ENCODE results near the gene KMO.

The KMO gene

DNA sequence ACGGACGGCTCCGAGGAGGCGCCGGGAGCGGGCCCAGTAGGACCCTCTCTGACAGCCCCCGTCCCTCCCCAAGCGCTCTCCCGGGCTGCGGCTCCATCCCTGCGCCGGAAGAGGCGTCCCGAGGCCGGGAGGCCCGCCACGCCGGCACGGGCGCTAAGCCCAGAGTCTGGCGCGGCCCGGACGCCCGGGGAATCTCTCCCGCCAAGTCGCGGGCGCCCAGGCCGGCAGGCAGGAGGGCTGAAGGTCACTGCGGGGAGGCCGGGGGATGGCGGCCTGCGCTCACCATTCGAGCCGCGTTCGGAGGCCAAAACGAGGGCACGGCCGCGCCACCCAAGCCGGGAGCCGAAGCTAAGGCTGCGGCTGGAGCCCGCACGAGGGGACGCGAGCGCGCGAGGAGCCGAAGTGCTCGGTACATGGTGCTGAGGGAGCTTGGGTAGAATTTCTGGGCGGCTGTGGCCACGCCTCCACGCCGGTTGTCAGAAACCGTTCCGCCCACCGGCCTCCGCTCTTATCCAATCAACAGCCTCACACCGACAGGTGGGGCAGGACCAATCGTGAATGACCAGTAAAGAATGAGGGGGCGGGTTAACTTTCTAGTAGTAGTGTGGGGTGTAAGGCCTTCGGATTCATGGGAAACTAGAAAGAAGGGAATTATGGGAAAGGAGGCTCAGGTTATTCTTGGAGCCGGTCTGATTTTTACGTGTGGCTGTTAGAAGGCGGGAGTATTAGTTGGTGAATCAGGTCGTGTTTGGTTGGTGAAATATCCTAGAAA lies 12.7 kb upstream of the KMO start, which contains the start of gene FH:
Gene FH, minus strand, starts transcription at position 448 of the 772 bp plus-strand sequence. Its CDS starts 33 bp downstream, at position 415.
- no peaks in the 10 kb centered on the region for H3K4me1 ChIP-seq (ENCODE audit: control insufficient read depth, low read depth, low read length)
- peaks cover 6% of the 10 kb centered on the region for H3K36me3 ChIP-seq (ENCODE audit: control insufficient read depth, low read depth, low read length)
- no peak within 1 kb of the TSS for H3K27ac ChIP-seq (ENCODE audit: low read length)
- peak within 1 kb of the TSS; percentile 68 for H3K9ac ChIP-seq (ENCODE audit: low read length)
- H3K27me3 ChIP-seq (ENCODE audit: control insufficient read depth, insufficient read depth, low read length) = no peaks in the 10 kb centered on the region
- H3K9me3 ChIP-seq (ENCODE audit: control insufficient read depth, low read depth, low read length) = no peaks in the 10 kb centered on the region
- H3K4me3 ChIP-seq (ENCODE audit: low read length) = peak within 1 kb of the TSS; percentile 92

DNA sequence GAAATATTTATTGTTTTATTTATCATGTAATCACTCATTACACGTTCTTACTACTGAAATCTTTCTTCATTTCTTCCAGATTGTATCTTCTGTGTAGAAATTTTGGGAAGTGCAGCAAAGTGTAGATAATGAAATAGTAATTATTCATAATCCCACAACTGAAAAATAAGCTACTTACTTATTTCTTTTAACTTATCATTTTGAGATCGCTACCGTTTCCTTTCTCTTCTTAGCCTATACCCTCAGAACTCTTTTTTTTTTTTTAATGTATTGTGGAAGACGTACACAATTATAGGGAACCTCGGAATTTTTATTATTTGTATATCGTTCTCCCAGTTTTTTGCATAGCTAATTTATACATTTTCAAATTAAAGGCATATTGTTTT lies 12.1 kb upstream of the KMO start:
- peaks cover 2% of the 10 kb centered on the region for H3K36me3 ChIP-seq (ENCODE audit: control insufficient read depth, low read depth, low read length)
- H3K27me3 ChIP-seq (ENCODE audit: control insufficient read depth, insufficient read depth, low read length) = no peaks in the 10 kb centered on the region
- peak overlapping the region; percentile 37 for H3K9ac ChIP-seq (ENCODE audit: low read length)
- H3K9me3 ChIP-seq (ENCODE audit: control insufficient read depth, low read depth, low read length) = no peaks in the 10 kb centered on the region
- no peaks in the 10 kb centered on the region for H3K4me1 ChIP-seq (ENCODE audit: control insufficient read depth, low read depth, low read length)
- peak overlapping the region; percentile 92 for H3K4me3 ChIP-seq (ENCODE audit: low read length)
- H3K27ac ChIP-seq (ENCODE audit: low read length) = no peak overlapping the region

DNA sequence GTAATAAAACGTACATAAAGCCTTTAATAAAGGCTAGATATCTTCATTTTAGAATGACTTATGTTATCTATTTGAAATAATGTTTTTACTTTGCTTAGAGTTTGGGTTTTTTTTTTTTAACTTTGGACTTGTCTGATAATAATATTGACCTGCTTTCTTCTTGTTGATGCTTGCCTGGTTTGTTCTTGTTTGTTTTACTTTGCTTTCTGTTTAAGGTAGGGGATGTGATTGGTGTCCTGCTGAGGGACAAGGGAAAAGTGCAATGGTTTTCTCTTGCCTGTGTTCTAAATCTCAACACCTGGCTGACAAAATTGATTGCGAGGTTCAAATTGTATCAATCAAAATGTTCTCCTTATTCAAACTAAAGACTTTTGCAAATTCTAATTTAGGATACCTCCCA lies 10.5 kb upstream of the KMO start:
- Histone ChIP-seq H3K27me3 (ENCODE audit: control insufficient read depth, insufficient read depth, low read length) (no peaks in the 10 kb centered on the region), H3K4me1 (ENCODE audit: control insufficient read depth, low read depth, low read length) (no peaks in the 10 kb centered on the region), H3K27ac (ENCODE audit: low read length) (no peak overlapping the region), H3K4me3 (ENCODE audit: low read length) (no peak overlapping the region), H3K36me3 (ENCODE audit: control insufficient read depth, low read depth, low read length) (no peaks in the 10 kb centered on the region), H3K9me3 (ENCODE audit: control insufficient read depth, low read depth, low read length) (no peaks in the 10 kb centered on the region), H3K9ac (ENCODE audit: low read length) (no peak overlapping the region)

- H3K27me3 ChIP-seq (ENCODE audit: control insufficient read depth, insufficient read depth, low read length) = no peaks in the 10 kb centered on the region
- H3K4me1 ChIP-seq (ENCODE audit: control insufficient read depth, low read depth, low read length) = no peaks in the 10 kb centered on the region
- H3K36me3 ChIP-seq (ENCODE audit: control insufficient read depth, low read depth, low read length) = no peaks in the 10 kb centered on the region
- H3K9ac ChIP-seq (ENCODE audit: low read length) = no peak overlapping the region
- no peaks in the 10 kb centered on the region for H3K9me3 ChIP-seq (ENCODE audit: control insufficient read depth, low read depth, low read length)
- no peak overlapping the region for H3K27ac ChIP-seq (ENCODE audit: low read length)
- no peak overlapping the region for H3K4me3 ChIP-seq (ENCODE audit: low read length)
Observed at GRCh38 chr1:241525026-241525425, 7.2 kb upstream of the KMO start.

DNA sequence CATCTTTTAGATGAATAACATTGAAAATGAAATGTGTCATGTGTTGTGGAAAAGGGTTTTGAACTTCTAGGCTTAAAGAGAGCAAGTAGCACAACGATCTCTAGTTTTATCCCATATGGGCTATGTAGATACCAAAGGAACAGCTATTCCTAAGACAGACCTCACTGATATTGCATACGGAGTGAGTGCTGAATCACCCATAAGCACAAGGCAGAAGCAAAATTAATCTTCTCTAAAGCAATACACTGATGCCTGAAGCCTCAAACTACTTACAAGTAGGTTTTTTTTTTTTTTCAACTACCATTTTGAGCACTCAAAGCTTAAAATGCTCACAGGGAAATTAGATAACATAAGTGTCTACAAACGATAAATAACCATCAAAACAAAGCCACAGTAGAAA lies 5.0 kb upstream of the KMO start:
- peaks cover 3% of the 10 kb centered on the region for H3K4me1 ChIP-seq (ENCODE audit: control insufficient read depth, low read depth, low read length)
- no peaks in the 10 kb centered on the region for H3K9me3 ChIP-seq (ENCODE audit: control insufficient read depth, low read depth, low read length)
- no peak overlapping the region for H3K9ac ChIP-seq (ENCODE audit: low read length)
- H3K27me3 ChIP-seq (ENCODE audit: control insufficient read depth, insufficient read depth, low read length) = no peaks in the 10 kb centered on the region
- no peak overlapping the region for H3K4me3 ChIP-seq (ENCODE audit: low read length)
- H3K27ac ChIP-seq (ENCODE audit: low read length) = no peak overlapping the region
- H3K36me3 ChIP-seq (ENCODE audit: control insufficient read depth, low read depth, low read length) = no peaks in the 10 kb centered on the region

DNA sequence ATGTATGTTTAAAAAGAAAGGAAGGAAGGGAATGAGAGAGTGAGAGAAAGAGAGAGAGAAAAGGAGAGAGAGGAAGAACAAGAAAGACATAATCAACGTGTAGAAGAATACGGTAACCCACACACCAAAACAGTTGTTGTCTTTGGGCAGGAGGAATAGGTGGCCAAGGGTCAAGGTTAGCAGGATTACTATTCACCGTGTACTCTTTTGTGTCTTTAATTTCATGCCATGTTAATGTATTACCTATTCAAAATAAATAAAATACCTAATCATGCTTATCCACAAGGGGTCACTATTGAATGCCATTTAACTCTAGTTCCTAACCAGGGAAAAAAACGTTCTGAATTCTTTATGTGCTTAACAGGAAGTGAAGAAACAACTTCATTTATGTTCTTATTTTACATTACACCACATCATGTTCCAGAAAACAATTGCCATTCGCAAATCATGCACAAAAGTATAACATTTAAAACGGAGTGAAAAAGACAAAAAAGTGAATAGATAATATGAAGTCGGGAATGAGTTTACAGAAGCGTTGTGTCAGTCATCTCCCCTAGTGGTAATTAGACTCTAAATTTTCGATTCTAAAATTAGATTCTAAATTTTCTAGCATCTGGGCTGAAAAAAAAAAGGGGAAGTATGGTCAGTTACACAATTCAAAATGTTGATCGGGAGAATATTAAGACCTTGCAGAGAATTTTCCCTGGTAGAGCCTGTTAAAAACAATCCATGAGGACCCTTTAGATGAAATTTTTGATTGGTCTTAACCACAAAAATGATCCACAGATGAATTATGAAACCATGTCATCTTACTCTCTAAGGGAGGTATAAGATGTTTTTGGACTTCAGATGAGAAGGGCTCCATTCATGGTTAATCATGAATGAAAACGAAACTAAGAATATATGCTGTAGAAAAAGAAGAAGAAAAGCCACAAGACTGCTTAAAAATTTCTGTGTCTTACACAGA lies 700 bp upstream of the KMO start:
- H3K36me3 ChIP-seq (ENCODE audit: control insufficient read depth, low read depth, low read length) = no peaks in the 10 kb centered on the region
- no peaks in the 10 kb centered on the region for H3K27me3 ChIP-seq (ENCODE audit: control insufficient read depth, insufficient read depth, low read length)
- no peak overlapping the region for H3K27ac ChIP-seq (ENCODE audit: low read length)
- no peak overlapping the region for H3K4me3 ChIP-seq (ENCODE audit: low read length)
- H3K4me1 ChIP-seq (ENCODE audit: control insufficient read depth, low read depth, low read length) = peaks cover 3% of the 10 kb centered on the region
- H3K9ac ChIP-seq (ENCODE audit: low read length) = no peak overlapping the region
- H3K9me3 ChIP-seq (ENCODE audit: control insufficient read depth, low read depth, low read length) = no peaks in the 10 kb centered on the region

- H3K36me3 ChIP-seq (ENCODE audit: control insufficient read depth, low read depth, low read length) = no peaks in the 10 kb centered on the region
- peaks cover 3% of the 10 kb centered on the region for H3K4me1 ChIP-seq (ENCODE audit: control insufficient read depth, low read depth, low read length)
- no peak overlapping the region for H3K4me3 ChIP-seq (ENCODE audit: low read length)
- H3K27ac ChIP-seq (ENCODE audit: low read length) = no peak overlapping the region
- H3K27me3 ChIP-seq (ENCODE audit: control insufficient read depth, insufficient read depth, low read length) = no peaks in the 10 kb centered on the region
- no peaks in the 10 kb centered on the region for H3K9me3 ChIP-seq (ENCODE audit: control insufficient read depth, low read depth, low read length)
- no peak overlapping the region for H3K9ac ChIP-seq (ENCODE audit: low read length)
Observed at GRCh38 chr1:241532864-241533263, 686 bp downstream of the KMO start.

- Histone ChIP-seq H3K27ac (ENCODE audit: low read length) (no peak overlapping the region), H3K4me1 (ENCODE audit: control insufficient read depth, low read depth, low read length) (peaks cover 3% of the 10 kb centered on the region), H3K36me3 (ENCODE audit: control insufficient read depth, low read depth, low read length) (no peaks in the 10 kb centered on the region), H3K9me3 (ENCODE audit: control insufficient read depth, low read depth, low read length) (no peaks in the 10 kb centered on the region), H3K4me3 (ENCODE audit: low read length) (no peak overlapping the region), H3K27me3 (ENCODE audit: control insufficient read depth, insufficient read depth, low read length) (no peaks in the 10 kb centered on the region), H3K9ac (ENCODE audit: low read length) (no peak overlapping the region)
Observed at GRCh38 chr1:241533326-241534115, 1.3 kb downstream of the KMO start.

DNA sequence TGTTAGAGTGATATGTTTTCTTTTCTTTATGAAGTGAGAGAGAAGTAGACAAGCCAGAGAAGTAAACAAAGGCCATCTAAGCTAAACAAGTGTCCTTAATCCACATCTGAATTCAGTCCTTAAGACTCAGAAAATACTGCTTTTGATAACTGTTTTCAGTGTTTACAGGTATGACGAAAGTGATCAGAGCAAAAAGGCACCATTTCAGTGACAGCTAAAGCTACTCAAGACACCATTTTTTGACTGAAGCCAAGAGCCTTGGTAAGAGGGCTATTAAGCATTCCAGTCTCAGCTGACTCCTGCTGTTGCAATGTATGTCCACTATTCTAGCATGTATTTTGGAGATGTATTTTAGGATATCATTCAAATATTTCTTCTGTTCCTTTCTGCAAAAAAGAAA lies 4.1 kb downstream of the KMO start:
- no peaks in the 10 kb centered on the region for H3K36me3 ChIP-seq (ENCODE audit: control insufficient read depth, low read depth, low read length)
- no peak overlapping the region for H3K27ac ChIP-seq (ENCODE audit: low read length)
- H3K27me3 ChIP-seq (ENCODE audit: control insufficient read depth, insufficient read depth, low read length) = no peaks in the 10 kb centered on the region
- H3K4me1 ChIP-seq (ENCODE audit: control insufficient read depth, low read depth, low read length) = peaks cover 3% of the 10 kb centered on the region
- H3K9me3 ChIP-seq (ENCODE audit: control insufficient read depth, low read depth, low read length) = no peaks in the 10 kb centered on the region
- no peak overlapping the region for H3K4me3 ChIP-seq (ENCODE audit: low read length)
- no peak overlapping the region for H3K9ac ChIP-seq (ENCODE audit: low read length)

- Histone ChIP-seq H3K27ac (ENCODE audit: low read length) (no peak overlapping the region), H3K9me3 (ENCODE audit: control insufficient read depth, low read depth, low read length) (no peaks in the 10 kb centered on the region), H3K36me3 (ENCODE audit: control insufficient read depth, low read depth, low read length) (no peaks in the 10 kb centered on the region), H3K27me3 (ENCODE audit: control insufficient read depth, insufficient read depth, low read length) (no peaks in the 10 kb centered on the region), H3K4me1 (ENCODE audit: control insufficient read depth, low read depth, low read length) (no peaks in the 10 kb centered on the region), H3K9ac (ENCODE audit: low read length) (no peak overlapping the region), H3K4me3 (ENCODE audit: low read length) (no peak overlapping the region)
Observed at GRCh38 chr1:241536969-241537368, 4.8 kb downstream of the KMO start.

DNA sequence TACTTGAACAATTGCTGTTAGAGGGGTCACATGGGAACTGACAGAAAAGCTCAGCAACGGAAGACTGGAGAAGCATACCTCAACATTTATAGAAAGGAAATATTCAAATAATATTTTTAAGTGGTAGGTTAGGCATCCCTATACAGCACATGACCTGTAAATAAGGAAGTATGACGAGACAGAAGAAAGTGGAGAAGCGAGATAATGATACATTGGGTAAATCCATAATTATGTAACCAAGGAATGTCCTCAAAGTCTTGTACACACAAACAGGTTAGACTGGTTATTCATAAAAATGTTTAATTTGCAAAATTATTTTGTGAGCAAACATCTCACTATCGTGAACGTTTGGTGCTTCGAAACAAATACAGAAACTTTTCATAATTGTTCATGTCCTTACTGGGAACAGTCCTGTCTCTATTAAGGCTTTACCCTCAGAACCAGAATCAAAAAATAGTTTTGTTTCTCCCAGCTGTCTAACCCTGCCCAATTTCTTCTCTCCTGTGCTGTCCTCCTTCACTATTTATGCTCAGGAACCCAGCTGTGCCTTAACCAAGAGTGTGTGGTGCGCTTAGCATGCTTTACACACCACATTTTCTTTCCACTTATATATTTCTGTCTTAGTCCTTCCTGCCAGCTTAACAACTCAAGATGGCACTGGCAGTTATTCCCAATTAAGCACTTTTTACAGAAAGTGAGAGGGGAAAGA lies 10.2 kb downstream of the KMO start:
- Histone ChIP-seq H3K27me3 (ENCODE audit: control insufficient read depth, insufficient read depth, low read length) (no peaks in the 10 kb centered on the region), H3K36me3 (ENCODE audit: control insufficient read depth, low read depth, low read length) (no peaks in the 10 kb centered on the region), H3K4me3 (ENCODE audit: low read length) (no peak overlapping the region), H3K9me3 (ENCODE audit: control insufficient read depth, low read depth, low read length) (no peaks in the 10 kb centered on the region), H3K27ac (ENCODE audit: low read length) (no peak overlapping the region), H3K4me1 (ENCODE audit: control insufficient read depth, low read depth, low read length) (no peaks in the 10 kb centered on the region), H3K9ac (ENCODE audit: low read length) (no peak overlapping the region)
